Limb (tissue), 2 donors: ENCODE results near the gene SNTB2.

Source experiments
- DNase-seq, 2 donors: peaks; one replicate each; pipeline ENCODE4 v3.0.0-alpha.2; 2016; ENCODE audit errors: extremely low spot score in 2 of 2

Gene SNTB2

DNA sequence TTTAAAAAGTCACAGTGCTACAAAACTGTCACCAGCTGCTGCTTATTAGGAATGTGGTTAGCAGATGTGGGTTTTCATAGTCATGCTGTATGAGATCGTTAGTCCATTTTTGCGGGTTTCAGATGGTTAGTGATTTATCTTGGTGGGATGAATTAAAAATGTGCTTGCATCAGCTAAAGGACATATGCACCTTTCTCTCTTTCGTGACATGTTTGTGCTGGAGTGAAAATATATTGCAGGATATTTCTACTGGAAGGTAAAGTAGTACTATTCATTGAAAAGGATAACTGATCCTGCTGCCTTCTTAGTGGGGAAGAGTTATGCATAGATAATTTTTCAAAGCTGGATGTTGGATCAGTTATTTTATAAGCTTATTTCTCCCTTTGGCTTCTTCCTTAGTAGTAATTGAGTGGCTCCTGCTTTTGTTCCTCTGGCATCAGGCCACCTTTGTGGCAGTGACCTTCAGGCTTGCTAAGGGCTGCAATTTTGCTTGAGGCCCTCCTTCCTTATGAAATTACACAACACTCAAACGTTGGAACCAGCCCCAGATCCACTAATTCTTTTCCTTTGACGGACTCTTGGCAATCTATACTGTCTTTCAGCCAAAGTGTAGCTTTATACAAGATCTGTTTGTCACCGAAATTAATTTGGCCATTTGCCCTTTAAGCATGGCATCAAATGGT lies 7.5 kb upstream of the SNTB2 start:
- peak; percentile 58 to 76 for DNase-seq

DNA sequence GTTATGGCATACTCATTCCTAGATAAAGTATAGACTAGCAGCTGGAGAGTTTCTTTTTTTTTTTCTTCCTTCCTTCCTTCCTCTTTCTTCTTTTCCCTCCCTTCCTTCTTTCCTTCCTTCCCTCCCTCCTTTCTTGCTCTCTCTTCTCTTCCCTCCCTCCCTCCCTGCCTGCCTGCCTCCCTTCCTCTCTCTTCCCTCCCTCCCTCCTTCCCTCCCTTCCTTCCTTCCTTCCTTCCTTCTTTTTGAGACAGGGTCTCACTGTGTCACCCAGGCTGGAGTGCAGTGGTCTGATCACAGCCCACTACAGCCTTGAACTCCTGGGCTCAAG lies 7.0 kb upstream of the SNTB2 start:
- no peak for DNase-seq

DNA sequence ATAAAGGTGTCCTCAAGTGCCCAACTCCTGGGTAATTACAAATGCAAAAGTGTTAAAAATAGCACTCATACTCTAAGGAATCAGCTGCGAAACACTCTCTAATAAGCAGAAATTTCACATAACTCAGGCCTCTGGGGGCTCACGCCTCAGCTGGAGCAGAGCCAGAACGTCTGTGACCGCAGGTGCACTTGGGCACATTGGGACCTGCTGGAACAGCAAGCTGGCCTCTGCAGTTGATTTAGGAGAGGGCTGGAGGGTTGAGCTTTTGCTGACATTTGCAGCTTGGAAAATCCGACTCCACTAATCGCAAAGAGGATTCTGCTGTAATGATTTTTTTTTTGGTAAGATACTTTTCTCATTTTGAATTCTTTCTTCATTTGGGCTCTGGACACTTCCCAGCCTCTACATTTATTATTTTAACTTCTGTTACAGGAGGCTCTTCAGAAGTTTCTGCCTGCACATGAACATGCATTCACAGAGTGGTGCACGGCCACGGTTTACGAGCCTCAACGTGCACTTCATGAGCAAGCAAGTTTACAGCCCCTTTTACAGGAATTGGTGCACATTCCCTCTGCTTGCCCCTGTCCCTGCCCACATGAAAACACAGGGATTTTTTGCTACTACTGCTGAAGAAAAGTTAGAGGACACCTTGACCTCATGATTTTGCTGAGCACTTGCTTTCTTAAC lies 4.1 kb upstream of the SNTB2 start:
- peak in 1 of 2 donors; percentile 57 for DNase-seq

GRCh38 chr16:69187446-69188235 lies 677 bp downstream of the SNTB2 start:
- DNase-seq: peak in 1 of 2 donors; percentile 77

- DNase-seq: no peak
These were observed 1.2 kb downstream of the SNTB2 start for GRCh38 chr16:69188236-69188549.

- no peak for DNase-seq
These were observed 1.8 kb downstream of the SNTB2 start for GRCh38 chr16:69188716-69189115.

GRCh38 chr16:69190046-69190588 lies 3.2 kb downstream of the SNTB2 start:
- DNase-seq: no peak

- DNase-seq: no peak
These were observed 3.6 kb downstream of the SNTB2 start for GRCh38 chr16:69190598-69190997.

GRCh38 chr16:69191136-69191535 lies 4.2 kb downstream of the SNTB2 start:
- no peak for DNase-seq

DNA sequence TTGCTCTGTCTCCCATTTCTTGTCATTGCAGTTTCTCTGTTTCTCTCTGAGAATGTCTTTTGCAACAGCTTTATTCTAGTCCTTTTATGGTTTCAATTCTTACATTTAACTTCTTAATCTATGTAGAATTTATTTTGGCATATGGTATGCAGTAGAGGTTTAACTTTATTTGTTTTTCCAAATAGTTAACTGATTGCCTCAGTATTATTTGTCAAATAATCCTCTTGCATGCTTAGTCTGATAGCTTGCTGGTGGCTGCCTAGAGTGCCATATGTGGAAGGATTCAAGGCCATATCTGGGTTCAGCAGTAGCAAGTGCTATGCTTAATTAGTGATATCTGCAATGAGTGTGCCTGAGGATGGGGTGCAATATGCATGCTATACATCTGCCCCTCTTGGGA lies 6.9 kb downstream of the SNTB2 start:
- no peak for DNase-seq

DNA sequence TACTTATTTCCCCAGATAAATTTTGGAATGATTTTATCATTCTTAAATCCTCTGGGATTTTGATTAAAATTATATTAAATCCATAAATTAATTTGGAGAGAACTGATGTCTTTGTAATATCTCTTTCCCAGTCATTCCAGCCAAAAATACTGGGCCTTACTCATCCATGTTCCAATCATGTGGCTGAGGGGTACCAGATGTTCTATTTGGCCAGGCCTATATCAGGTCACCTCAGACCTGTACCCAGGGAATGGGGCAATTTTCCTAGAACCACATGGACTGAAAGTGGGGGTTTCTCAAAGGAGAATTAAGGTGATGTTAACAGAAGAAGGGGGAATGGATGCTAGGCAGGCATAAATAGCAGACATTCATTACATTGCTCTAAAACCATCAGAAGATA lies 7.5 kb downstream of the SNTB2 start:
- DNase-seq: no peak

DNA sequence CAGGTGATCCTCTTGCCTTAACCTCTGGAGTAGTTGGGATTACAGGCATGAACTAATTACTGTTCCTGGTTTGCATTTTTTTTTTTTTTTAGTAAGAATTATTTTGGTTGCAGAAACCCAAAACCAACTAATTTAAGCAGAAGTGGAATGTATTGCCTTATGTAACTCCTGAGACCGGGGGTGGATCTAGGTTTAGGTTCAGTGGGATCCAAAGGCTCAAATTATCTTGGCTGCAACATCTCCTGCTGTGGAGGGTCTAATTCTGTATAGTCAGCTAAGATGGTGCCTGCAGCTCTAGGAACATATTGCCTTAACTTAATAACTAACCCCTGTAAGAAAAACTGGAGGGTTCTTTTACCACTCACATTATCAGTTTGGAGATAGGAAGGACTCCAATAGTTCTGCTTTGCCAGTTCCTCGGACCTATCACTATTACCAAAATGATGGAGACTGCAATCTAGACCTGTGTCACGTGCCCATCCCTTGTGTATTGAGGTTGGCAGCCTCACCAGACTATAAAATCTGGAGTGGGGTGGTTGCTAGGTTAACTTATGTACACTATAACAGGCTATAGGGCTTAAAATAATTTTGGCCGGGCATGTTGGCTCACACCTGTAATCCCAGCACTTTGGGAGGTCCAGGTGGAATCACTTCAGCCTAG lies 8.5 kb downstream of the SNTB2 start:
- no peak for DNase-seq

DNA sequence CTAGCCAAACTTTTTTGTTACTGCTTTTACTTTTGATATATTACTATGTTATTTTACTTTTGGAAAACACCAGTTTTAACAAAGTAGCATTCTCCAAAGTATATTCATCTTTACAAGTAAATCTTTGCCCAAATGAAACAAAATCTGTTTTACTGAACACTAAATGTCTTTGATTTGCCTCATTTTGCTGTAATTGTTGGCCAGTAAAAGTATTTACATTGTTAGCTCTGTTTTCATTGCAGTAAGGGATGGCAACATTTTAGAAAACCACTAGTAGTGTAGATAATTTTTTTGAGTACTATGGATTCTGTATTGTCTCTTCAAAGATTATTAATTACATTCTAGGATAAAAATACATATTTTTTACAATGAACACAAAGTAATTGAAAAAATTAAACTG lies 10.6 kb downstream of the SNTB2 start:
- DNase-seq: no peak

GRCh38 chr16:69199382-69199781 lies 12.4 kb downstream of the SNTB2 start:
- DNase-seq: no peak

DNA sequence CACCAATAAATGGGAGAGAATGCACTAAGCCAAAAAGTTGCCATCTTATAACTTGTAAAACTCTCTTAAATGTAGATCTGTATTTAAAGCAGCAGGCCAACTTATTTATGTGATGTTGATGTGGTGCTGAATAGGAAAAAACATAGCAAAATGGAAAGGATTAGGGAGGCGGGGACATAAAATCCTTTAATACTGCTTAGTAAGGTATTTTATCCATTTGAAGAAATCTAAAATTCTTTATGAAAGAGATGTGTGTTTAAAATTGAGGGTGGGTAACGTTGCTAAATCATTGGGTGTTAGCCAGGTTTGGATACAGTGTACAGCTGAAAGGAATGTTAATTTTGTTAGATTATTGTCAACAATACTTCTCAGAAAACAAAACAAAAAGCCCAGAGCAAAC lies 14.3 kb downstream of the SNTB2 start:
- DNase-seq: no peak

DNA sequence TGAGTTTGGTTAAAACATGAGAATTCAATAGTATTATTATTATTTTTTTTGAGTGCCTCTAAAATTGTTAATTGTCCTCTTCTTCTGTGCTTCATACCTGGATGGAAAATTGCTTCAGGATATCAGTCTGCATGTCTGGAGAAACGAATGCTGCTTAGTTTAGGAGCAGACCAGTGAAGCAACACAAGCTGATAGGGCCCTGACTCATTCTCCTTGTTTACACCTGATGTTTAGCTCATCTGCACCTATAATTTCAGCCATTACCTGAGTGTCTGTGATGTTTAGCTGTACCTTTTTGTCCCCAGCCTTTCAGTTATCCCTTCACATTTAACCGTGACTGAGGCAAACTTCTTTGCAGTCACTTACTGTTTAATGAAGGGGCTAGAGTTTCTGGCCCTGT lies 14.8 kb downstream of the SNTB2 start:
- DNase-seq: no peak

- DNase-seq: no peak
These were observed 17.2 kb downstream of the SNTB2 start for GRCh38 chr16:69204172-69204571.

- no peak for DNase-seq
These were observed 22.8 kb downstream of the SNTB2 start for GRCh38 chr16:69209735-69210134.

GRCh38 chr16:69217433-69217832 lies 30.5 kb downstream of the SNTB2 start:
- no peak for DNase-seq

DNA sequence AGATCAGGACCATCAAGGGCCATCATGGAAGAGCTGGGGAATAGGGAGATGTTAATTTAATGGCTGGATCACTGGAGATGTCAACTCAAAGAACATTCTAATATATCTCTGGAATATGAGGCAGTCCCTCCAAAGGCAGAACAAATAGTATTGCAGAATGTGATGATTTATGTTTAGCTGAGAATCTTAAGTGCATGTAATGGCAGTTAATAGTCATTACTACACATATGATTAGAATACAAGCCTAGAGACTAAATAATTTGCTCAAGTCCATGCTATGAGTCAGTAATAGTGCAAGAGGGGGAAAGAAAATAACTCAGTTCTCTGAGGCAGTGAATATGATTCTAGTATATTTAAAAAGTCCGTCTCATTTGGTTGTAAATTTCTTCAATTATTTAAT lies 32.3 kb downstream of the SNTB2 start:
- DNase-seq: no peak

- DNase-seq: no peak
These were observed 36.9 kb downstream of the SNTB2 start for GRCh38 chr16:69223882-69224281.

DNA sequence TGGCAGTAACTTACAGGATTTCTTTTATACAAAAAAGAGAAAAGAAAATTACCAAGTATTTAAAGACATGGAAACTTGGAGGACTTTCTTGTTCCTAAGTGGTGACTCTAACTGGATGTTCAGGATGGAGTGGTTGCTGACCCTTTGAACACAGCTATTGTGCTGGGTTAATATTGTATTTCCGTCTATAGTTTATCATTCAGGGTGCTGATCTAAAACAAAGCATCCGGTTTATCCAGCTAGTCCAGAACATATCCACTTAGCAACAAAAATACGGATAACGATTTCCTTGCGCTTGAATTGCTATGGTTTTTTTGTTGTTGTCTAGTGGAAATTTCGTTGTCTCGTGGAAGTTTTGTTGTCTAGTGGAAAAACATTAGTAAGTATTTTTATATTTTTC lies 38.2 kb downstream of the SNTB2 start:
- no peak for DNase-seq
